GM23248 (cell line): Measurements from ENCODE around the gene DARS1.
"Not testable (repeated sequence)": the region's sequence is repeated elsewhere in the genome, so short reads cannot be mapped to it uniquely, and the experiment has no call there.

Experiments used
- EZH2 ChIP-seq: fragments of 200-600 bp; sonication (generic); IDR thresholded peaks from 2 replicates; pipeline ENCODE4 v1.6.1; 2018; ENCODE audit warnings: antibody characterized with exemption, mild to moderate bottlenecking; ENCODE audit not compliant: insufficient read depth, poor library complexity, severe bottlenecking
- EZH2phosphoT487 ChIP-seq: fragments of 200-600 bp; sonication (generic); IDR thresholded peaks from 2 replicates; pipeline ENCODE4 v1.6.1; 2018; ENCODE audit warnings: antibody characterized with exemption, moderate library complexity, mild to moderate bottlenecking, low read depth; ENCODE audit not compliant: insufficient read depth

DNA sequence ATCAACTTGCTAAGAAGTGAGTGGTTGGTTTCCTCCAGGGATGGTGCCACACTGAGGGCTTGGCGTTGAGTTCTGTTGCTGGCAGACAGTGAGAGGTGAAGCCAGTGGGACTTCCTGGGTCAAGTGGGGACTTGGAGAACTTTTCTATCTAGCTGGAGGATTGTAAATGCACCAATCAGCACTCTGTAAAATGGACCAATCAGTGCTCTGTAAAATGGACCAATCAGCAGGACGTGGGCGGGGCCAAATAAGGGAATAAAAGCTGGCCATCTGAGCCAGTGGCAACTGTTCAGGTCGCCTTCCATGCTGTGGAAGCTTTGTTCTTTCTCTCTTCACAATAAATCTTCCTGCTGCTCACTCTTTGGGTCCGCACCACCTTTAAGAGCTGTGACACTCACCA is 96.8 kb downstream of the DARS1 start:
- TF ChIP-seq EZH2phosphoT487, EZH2: not testable (repeated sequence)
